Measurements from ENCODE around the gene NR5A2. TPM values are rescaled to one million over a fixed set of nuclear protein-coding genes. Genes with fewer than 3 reads are reported as not detected.

The NR5A2 gene
- total RNA-seq, 2 donors from 2014 or later = 45.5 to 65.9 TPM

- Histone ChIP-seq H3K36me3 (no peaks in the 10 kb centered on the region), H3K4me1 (peaks cover 5% of the 10 kb centered on the region), H3K27ac (peak overlapping the region; percentile 45), H3K4me3 (no peak overlapping the region), H3K9me3 (no peaks in the 10 kb centered on the region), H3K9ac (ENCODE audit: low read depth in 2 of 2, low read length in 2 of 2) (no peak overlapping the region), H3K27me3 (no peaks in the 10 kb centered on the region)
- intact Hi-C loops (cut with DNase I) = no loop called here
- DNase-seq = no peak
- no peak for TF ChIP-seq CTCF (IDR thresholded peaks at IDR 0.05)
These were observed 84.8 kb downstream of the NR5A2 start for GRCh38 chr1:200112290-200112689.

- TF ChIP-seq CTCF (IDR thresholded peaks at IDR 0.05) = no peak
- H3K27ac ChIP-seq = peak overlapping the region; percentile 64
These were observed 88.0 kb downstream of the NR5A2 start for GRCh38 chr1:200115532-200115931.

GRCh38 chr1:200116324-200116723, 88.8 kb downstream of the NR5A2 start:
- no peak for TF ChIP-seq CTCF (IDR thresholded peaks at IDR 0.05)
- DNase-seq = no peak
- peak overlapping the region; percentile 64 for H3K27ac ChIP-seq
- no peaks in the 10 kb centered on the region for H3K27me3 ChIP-seq
- H3K4me3 ChIP-seq = no peak overlapping the region
- H3K36me3 ChIP-seq = no peaks in the 10 kb centered on the region
- intact Hi-C loops (cut with DNase I) = no loop called here
- H3K4me1 ChIP-seq = no peaks in the 10 kb centered on the region
- H3K9me3 ChIP-seq = no peaks in the 10 kb centered on the region
- H3K9ac ChIP-seq (ENCODE audit: low read depth in 2 of 2, low read length in 2 of 2) = peak overlapping the region in 1 of 2 donors; percentile 32

More at GRCh38 chr1:200115532-200115931, 88.0 kb downstream of the NR5A2 start:
- no peaks in the 10 kb centered on the region for H3K9me3 ChIP-seq
- no peaks in the 10 kb centered on the region for H3K27me3 ChIP-seq
- H3K9ac ChIP-seq (ENCODE audit: low read depth in 2 of 2, low read length in 2 of 2) = no peak overlapping the region
- intact Hi-C loops (cut with DNase I) = no loop called here
- peak; percentile 38 for DNase-seq
- no peaks in the 10 kb centered on the region for H3K4me1 ChIP-seq
- no peak overlapping the region for H3K4me3 ChIP-seq
- H3K36me3 ChIP-seq = no peaks in the 10 kb centered on the region

GRCh38 chr1:200118779-200119505, 91.4 kb downstream of the NR5A2 start:
- H3K27ac ChIP-seq = no peak overlapping the region
- H3K9me3 ChIP-seq = no peaks in the 10 kb centered on the region
- no peak for DNase-seq
- H3K36me3 ChIP-seq = no peaks in the 10 kb centered on the region
- no peak overlapping the region for H3K4me3 ChIP-seq
- H3K9ac ChIP-seq (ENCODE audit: low read depth in 2 of 2, low read length in 2 of 2) = no peak overlapping the region
- intact Hi-C loops (cut with DNase I) = no loop called here
- no peaks in the 10 kb centered on the region for H3K4me1 ChIP-seq
- H3K27me3 ChIP-seq = no peaks in the 10 kb centered on the region
- no peak for TF ChIP-seq CTCF (IDR thresholded peaks at IDR 0.05)

GRCh38 chr1:200121421-200121820, 93.9 kb downstream of the NR5A2 start:
- intact Hi-C loops (cut with DNase I) = no loop called here
- no peak for TF ChIP-seq CTCF (IDR thresholded peaks at IDR 0.05)
- H3K9me3 ChIP-seq = no peaks in the 10 kb centered on the region

More at GRCh38 chr1:200121421-200121820, 93.9 kb downstream of the NR5A2 start:
- no peaks in the 10 kb centered on the region for H3K27me3 ChIP-seq
- no peak overlapping the region for H3K4me3 ChIP-seq
- H3K4me1 ChIP-seq = no peaks in the 10 kb centered on the region
- H3K36me3 ChIP-seq = no peaks in the 10 kb centered on the region
- H3K9ac ChIP-seq (ENCODE audit: low read depth in 2 of 2, low read length in 2 of 2) = no peak overlapping the region
- DNase-seq = no peak
- no peak overlapping the region for H3K27ac ChIP-seq

Data from colonic mucosa (tissue), 4 donors.